Breast epithelium (tissue), 4 donors: ENCODE results near the gene KCNJ1. TPM values are rescaled to one million over a fixed set of nuclear protein-coding genes. Genes with fewer than 3 reads are reported as not detected.

Experiments used
- DNase-seq, 2 donors: peaks; one replicate each; pipeline ENCODE4 v3.0.0-alpha.2; 2019; ENCODE audit warnings: low spot score in 2 of 2
- H3K27ac ChIP-seq, 2 donors: fragments of 200-600 bp; sonication (generic) in 1 of 2; one replicate each; pipeline ENCODE4 v1.5.1; 2016 to 2019; ENCODE audit warnings: mild to moderate bottlenecking in 1 of 2
- H3K27me3 ChIP-seq, 2 donors: fragments of 200-600 bp; sonication (generic) in 1 of 2; one replicate each; pipeline versions ENCODE4 v1.5.1 to v1.6.0; 2017 to 2019; ENCODE audit warnings: control low read depth in 1 of 2, mild to moderate bottlenecking in 1 of 2
- H3K36me3 ChIP-seq: fragments of 200-600 bp; one replicate; pipeline ENCODE4 v1.5.1; 2019
- H3K4me1 ChIP-seq, 2 donors: fragments of 200-600 bp; sonication (generic); one replicate each; pipeline ENCODE4 v1.5.1; 2016 to 2019; ENCODE audit warnings: control low read depth in 1 of 2
- H3K4me3 ChIP-seq, 3 donors: fragments of 200-600 bp; sonication (generic); 1 replicate in 2 of 3; 2 replicates in 1 of 3; pipeline ENCODE4 v1.5.1; 2016 to 2019; ENCODE audit warnings: mild to moderate bottlenecking in 3 of 3, moderate library complexity in 2 of 3
- H3K9me3 ChIP-seq, 2 donors: fragments of 200-600 bp; sonication (generic) in 1 of 2; one replicate each; pipeline ENCODE4 v1.5.1; 2016 to 2019; ENCODE audit warnings: control low read depth in 1 of 2
- POLR2A ChIP-seq: fragments of 450-650 bp; IDR thresholded peaks from one replicate; pipeline ENCODE4 v1.6.1; 2016; ENCODE audit warnings: antibody characterized with exemption, mild to moderate bottlenecking, moderate library complexity
- POLR2AphosphoS5 ChIP-seq, 3 donors: sonication (generic); formaldehyde crosslinking; IDR thresholded peaks; one replicate each; pipeline ENCODE4 v1.6.1; 2017; ENCODE audit warnings: antibody characterized with exemption in 3 of 3
- intact Hi-C: fragments of 100-400 bp; cut with DNase I; formaldehyde crosslinking; loops from one replicate; pipeline ENCODE4 v1.15.1; 2023; ENCODE audit warnings: low total_unique reads
- total RNA-seq, 3 donors: library from RNA; depleted of rRNA; stranded (reverse); fragments of >200 nt; gene quantifications; one replicate each; pipeline ENCODE4 v1.1.0, GENCODE V29; 2016
- TF ChIP-seq, protein P1 (sequence below), 3 donors: fragments of 450-650 bp; IDR thresholded peaks; one replicate each; pipeline ENCODE4 v1.5.1; 2016 to 2017; ENCODE audit warnings: antibody characterized with exemption in 3 of 3, mild to moderate bottlenecking in 3 of 3, moderate library complexity in 3 of 3

Gene KCNJ1
- total RNA-seq, 3 donors from 2014 or later = 0.16 TPM; not detected in 2

DNA sequence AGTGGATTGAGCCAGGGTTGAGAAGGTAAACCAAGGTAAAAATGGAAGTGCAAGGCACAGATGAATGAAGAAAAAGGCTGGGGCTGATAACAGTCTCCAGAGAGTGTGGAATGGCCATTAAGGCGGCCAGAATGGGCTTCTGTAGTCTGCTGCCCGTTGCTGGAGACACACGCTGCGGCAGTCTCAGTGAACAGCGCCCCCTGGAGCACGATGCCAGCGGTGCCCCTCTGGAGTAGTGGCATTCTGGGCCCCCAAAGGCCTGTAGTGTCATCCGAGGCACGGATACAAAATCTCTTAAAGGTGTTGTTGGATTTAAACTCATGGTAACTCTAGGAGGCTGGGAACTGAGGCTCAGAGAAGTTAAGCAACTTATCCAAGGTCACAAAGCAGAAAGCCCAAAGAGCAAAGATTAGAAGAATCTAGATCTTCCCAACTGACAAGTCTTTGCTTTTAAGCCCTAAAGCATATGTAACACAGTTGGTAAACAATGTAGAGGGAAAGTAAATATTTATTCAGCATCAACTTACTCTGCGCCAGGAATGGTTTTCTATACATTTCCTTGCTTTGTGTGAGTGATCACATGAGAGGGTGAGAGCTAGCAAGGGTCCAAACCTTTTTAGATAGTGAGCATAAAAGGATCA, 18.2 kb downstream of the KCNJ1 start:
- DNase-seq = no peak
- no peaks in the 10 kb centered on the region for H3K9me3 ChIP-seq
- H3K36me3 ChIP-seq = no peaks in the 10 kb centered on the region
- H3K27ac ChIP-seq = no peak overlapping the region
- no peak overlapping the region for H3K4me3 ChIP-seq
- H3K4me1 ChIP-seq = no peaks in the 10 kb centered on the region
- intact Hi-C loops = loop anchor here (5.0 kb wide), 1 partner anchor 713 kb away; no protein-coding TSS in a partner anchor
- H3K27me3 ChIP-seq = peaks cover 0 to 7% of the 10 kb centered on the region in 2 donors
- no peak for TF ChIP-seq POLR2A
- TF ChIP-seq, protein P1, sequence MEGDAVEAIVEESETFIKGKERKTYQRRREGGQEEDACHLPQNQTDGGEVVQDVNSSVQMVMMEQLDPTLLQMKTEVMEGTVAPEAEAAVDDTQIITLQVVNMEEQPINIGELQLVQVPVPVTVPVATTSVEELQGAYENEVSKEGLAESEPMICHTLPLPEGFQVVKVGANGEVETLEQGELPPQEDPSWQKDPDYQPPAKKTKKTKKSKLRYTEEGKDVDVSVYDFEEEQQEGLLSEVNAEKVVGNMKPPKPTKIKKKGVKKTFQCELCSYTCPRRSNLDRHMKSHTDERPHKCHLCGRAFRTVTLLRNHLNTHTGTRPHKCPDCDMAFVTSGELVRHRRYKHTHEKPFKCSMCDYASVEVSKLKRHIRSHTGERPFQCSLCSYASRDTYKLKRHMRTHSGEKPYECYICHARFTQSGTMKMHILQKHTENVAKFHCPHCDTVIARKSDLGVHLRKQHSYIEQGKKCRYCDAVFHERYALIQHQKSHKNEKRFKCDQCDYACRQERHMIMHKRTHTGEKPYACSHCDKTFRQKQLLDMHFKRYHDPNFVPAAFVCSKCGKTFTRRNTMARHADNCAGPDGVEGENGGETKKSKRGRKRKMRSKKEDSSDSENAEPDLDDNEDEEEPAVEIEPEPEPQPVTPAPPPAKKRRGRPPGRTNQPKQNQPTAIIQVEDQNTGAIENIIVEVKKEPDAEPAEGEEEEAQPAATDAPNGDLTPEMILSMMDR (IDR thresholded peaks at IDR 0.05) = peak in 1 of 3 donors; percentile 48

DNA sequence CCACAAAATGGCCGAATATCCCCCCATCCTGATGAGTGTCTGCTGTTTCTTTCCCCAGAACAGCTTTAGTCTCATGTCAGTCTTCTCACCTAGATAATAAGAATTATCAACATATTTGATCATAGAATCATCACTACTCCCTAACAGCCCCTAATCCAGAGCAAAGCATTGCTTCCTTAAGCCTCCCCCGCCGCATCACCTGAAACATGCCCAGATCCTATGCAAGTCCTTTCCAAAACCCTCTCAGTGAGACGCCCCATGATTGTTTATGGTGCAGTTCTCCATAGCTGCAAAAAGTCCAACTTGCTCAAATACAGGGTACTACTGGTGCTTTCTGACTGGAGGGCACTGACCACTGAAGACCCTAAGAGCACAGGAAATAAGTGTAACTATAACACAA, 20.1 kb downstream of the KCNJ1 start:
- TF ChIP-seq, protein P1 (IDR thresholded peaks at IDR 0.05) = no peak
- TF ChIP-seq POLR2A (no peak), POLR2AphosphoS5 (IDR thresholded peaks at IDR 0.05) (no peak)
- no peaks in the 10 kb centered on the region for H3K4me1 ChIP-seq
- H3K4me3 ChIP-seq = no peak overlapping the region
- no peak for DNase-seq
- intact Hi-C loops = loop anchor here (5.0 kb wide), 1 partner anchor 715 kb away; no protein-coding TSS in a partner anchor
- H3K27me3 ChIP-seq = peaks cover 0 to 7% of the 10 kb centered on the region in 2 donors
- H3K9me3 ChIP-seq = no peaks in the 10 kb centered on the region
- no peaks in the 10 kb centered on the region for H3K36me3 ChIP-seq
- H3K27ac ChIP-seq = no peak overlapping the region

DNA sequence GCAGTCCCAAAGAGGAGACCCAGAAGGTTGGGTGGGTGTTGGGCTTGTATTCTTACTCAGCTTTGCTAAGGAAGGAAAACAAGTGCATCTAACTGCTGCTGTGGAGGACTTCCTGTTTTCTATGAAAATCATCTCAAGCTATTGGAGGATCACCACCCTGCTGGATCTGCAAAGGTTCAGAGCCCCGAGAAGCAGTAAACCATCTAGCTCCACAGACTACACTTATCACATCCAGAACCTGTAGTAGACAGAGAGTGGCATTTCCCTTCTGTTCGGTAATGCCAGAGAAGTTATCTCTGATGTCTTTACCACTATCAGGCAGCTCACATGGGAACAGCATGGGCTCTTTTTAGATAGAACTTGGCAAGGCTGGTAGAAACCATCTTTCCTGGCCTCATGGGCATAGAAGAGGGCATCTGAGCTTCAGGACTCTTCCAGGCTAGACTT, 21.7 kb downstream of the KCNJ1 start:
- intact Hi-C loops = loop anchor here (5.0 kb wide), 1 partner anchor 717 kb away; no protein-coding TSS in a partner anchor
- peaks cover 0 to 7% of the 10 kb centered on the region in 2 donors for H3K27me3 ChIP-seq
- H3K4me3 ChIP-seq = no peak overlapping the region
- DNase-seq = no peak
- no peaks in the 10 kb centered on the region for H3K9me3 ChIP-seq
- H3K36me3 ChIP-seq = no peaks in the 10 kb centered on the region
- no peak for TF ChIP-seq POLR2A
- TF ChIP-seq, protein P1 (IDR thresholded peaks at IDR 0.05) = no peak
- no peak for TF ChIP-seq POLR2AphosphoS5 (IDR thresholded peaks at IDR 0.05)
- H3K4me1 ChIP-seq = no peaks in the 10 kb centered on the region
- no peak overlapping the region for H3K27ac ChIP-seq

DNA sequence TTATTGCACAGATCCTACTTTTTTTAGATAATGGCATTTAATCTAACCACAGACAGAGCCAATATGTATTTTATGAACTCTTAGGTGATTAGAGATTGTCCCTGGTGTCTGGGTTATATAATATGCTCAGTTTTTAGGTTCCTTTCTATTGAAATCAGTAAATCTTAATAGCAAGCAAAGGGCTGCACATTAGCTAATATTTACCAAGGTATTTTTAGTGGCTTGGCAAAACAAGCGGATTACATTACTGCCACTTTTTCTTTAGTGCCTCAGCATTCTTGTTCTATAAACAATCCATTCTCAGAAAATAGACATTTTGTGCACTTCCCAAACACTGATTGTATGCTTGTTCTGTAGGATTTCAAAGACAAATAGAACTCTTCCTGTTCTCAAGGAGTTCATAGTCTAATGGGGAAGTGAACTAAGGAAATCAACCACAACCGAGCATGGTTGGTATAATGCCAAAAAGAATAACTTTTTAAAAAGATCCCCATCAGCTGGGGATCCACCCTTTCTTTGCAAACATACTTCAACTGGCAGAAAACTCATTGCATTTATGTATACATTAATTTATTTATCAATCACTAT, 23.8 kb downstream of the KCNJ1 start:
- Histone ChIP-seq H3K4me3 (no peak overlapping the region), H3K36me3 (no peaks in the 10 kb centered on the region), H3K27me3 (peaks cover 0 to 7% of the 10 kb centered on the region in 2 donors), H3K4me1 (no peaks in the 10 kb centered on the region), H3K27ac (no peak overlapping the region), H3K9me3 (no peaks in the 10 kb centered on the region)
- no peak for TF ChIP-seq POLR2A
- no peak for TF ChIP-seq POLR2AphosphoS5 (IDR thresholded peaks at IDR 0.05)
- TF ChIP-seq, protein P1 (IDR thresholded peaks at IDR 0.05) = no peak
- no peak for DNase-seq
- intact Hi-C loops = no loop called here

DNA sequence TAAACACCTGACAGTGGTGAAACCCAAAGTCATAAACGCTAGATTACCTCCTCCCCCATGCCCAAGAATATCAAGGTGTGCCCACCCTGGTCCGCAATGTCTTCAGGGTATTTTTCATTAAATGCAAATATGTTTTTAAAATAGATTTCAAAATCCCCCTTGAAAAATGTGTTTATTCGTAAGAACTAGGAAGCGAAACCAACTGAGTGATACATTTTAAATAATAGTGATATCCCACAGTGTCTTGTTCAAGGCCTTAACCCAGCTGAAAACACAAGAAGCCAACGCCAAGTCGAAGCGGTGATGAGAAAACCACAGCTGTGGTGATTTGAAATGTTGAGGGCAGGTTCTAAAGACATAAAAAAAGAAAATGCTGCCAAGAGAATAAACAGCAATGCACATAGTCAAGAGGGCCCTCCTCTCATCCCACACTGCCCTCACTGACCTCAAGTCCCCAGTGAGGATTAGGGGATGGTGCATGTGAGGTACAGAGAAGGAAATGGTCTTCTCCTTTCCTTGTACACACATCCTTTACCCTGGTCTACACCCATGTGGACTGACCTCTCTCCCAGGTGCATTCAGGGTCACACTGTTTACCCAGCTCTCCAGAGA, 25.5 kb downstream of the KCNJ1 start:
- Histone ChIP-seq H3K4me1 (no peaks in the 10 kb centered on the region), H3K27me3 (peaks cover 0 to 1% of the 10 kb centered on the region in 2 donors), H3K4me3 (no peak overlapping the region), H3K9me3 (no peaks in the 10 kb centered on the region), H3K27ac (no peak overlapping the region), H3K36me3 (no peaks in the 10 kb centered on the region)
- intact Hi-C loops = no loop called here
- no peak for TF ChIP-seq POLR2AphosphoS5 (IDR thresholded peaks at IDR 0.05)
- TF ChIP-seq, protein P1 (IDR thresholded peaks at IDR 0.05) = no peak
- TF ChIP-seq POLR2A = no peak
- no peak for DNase-seq
